ENCODE results near the gene KMT2A.

Gene KMT2A

DNA sequence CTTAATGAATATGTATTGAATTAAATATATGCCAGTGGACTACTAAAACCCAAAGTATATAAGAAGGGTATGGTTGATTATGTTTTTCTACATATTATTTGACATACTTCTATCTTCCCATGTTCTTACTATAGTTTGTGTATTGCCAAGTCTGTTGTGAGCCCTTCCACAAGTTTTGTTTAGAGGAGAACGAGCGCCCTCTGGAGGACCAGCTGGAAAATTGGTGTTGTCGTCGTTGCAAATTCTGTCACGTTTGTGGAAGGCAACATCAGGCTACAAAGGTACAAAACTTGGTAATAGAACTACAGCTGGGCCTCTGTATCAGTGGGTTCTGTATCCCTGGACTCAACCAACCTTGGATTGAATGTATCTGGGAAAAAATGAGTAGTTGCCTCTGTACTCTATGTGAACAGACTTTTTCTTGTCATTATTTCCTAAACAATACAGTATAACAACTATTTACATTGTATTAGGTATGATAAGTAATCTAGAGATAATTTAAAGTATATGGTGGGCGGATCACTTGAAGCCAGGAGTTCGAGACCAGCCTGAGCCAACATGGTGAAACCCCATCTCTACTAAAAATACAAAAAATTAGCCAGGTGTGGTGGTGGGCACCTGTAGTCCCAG lies 52.3 kb downstream of the KMT2A start:
- peak; percentile 48 for DNase-seq (ENCODE audit: low read depth)

DNA sequence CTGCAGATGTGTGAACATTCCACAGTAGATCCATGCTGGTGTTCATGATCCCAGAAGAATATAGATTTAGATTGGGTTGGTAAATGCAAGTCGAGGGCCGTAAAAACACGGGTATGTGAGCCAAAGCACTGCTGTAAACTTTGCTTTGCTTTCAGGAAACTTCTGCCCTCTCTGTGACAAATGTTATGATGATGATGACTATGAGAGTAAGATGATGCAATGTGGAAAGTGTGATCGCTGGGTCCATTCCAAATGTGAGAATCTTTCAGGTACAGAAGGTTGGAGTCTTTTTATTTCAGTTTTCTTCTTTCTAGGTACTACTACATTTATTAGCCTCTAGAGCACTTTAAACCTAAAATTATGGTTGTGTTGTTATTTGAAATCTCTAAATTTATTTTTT lies 54.7 kb downstream of the KMT2A start:
- no peak for DNase-seq (ENCODE audit: low read depth)

DNA sequence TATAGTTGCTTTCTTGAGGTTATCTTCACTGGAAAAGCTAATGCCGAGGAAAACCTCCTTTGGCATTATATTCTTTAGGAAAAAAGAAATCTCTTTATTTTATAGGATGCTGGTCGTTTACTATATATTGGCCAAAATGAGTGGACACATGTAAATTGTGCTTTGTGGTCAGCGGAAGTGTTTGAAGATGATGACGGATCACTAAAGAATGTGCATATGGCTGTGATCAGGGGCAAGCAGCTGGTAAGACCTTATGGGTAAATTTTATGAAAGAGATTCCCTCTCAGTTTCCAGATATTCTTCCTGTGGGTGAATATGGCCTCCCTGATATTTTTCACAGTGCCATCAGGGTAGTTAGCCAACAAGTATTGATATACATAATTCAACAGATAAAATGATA lies 61.5 kb downstream of the KMT2A start:
- DNase-seq (ENCODE audit: low read depth): no peak

DNA sequence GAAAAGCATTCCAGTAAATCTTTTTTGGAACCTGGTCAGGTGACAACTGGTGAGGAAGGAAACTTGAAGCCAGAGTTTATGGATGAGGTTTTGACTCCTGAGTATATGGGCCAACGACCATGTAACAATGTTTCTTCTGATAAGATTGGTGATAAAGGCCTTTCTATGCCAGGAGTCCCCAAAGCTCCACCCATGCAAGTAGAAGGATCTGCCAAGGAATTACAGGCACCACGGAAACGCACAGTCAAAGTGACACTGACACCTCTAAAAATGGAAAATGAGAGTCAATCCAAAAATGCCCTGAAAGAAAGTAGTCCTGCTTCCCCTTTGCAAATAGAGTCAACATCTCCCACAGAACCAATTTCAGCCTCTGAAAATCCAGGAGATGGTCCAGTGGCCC lies 66.9 kb downstream of the KMT2A start:
- no peak for DNase-seq (ENCODE audit: low read depth)

DNA sequence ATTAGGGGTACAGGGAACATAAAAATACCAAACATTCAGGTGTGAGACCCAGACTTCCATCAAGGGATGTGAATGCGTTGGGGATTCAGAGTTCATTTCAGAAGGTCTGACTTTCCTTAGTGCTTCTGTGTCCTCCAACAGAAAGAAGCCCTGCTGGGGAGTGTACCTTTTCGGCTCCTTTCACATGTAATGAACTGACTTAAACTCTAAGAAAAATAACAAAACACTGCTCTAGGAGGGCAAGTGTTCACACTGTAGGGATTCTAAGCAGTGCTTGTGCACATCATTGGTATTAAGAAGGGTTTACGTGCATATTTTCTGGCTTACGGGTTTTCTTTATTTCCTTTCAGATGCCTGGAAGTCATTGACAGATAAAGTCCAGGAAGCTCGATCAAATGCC lies 75.3 kb downstream of the KMT2A start:
- no peak for DNase-seq (ENCODE audit: low read depth)

DNA sequence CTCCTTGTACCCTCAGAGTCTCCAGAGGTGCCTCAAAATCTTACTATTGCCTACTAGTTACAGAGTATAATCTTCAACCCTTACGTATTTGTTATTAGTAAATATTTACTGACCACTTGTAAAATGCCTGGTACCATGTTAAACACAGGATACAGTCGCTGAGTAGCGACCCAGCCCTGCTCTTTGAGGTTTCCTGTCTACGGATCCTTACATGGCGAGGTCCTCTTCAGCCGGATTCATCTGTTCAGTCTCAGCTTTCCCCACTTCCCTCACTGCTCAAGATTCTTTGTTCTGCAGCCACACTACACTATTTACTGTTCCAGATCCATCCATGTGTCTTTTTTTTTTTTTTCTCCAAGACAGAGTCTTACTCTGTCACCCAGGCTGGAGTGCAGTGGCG lies 77.8 kb downstream of the KMT2A start:
- DNase-seq (ENCODE audit: low read depth): no peak

DNA sequence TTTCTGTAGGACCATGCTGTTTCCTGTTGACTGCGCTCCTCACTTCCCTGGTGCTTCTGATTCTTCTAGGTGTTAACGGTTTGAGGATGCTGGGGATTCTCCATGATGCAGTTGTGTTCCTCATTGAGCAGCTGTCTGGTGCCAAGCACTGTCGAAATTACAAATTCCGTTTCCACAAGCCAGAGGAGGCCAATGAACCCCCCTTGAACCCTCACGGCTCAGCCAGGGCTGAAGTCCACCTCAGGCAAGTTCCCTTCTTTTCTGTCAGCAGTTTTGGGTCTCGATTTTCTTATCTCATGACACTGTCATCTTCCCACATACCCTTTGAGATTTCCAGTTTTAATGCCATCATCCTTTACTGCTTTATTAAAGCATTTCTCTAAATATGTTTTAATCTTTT lies 83.3 kb downstream of the KMT2A start:
- no peak for DNase-seq (ENCODE audit: low read depth)

DNA sequence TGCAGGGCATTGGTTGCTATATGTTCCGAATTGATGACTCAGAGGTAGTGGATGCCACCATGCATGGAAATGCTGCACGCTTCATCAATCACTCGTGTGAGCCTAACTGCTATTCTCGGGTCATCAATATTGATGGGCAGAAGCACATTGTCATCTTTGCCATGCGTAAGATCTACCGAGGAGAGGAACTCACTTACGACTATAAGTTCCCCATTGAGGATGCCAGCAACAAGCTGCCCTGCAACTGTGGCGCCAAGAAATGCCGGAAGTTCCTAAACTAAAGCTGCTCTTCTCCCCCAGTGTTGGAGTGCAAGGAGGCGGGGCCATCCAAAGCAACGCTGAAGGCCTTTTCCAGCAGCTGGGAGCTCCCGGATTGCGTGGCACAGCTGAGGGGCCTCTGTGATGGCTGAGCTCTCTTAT lies 85.6 kb downstream of the KMT2A start:
- no peak for DNase-seq (ENCODE audit: low read depth)

DNA sequence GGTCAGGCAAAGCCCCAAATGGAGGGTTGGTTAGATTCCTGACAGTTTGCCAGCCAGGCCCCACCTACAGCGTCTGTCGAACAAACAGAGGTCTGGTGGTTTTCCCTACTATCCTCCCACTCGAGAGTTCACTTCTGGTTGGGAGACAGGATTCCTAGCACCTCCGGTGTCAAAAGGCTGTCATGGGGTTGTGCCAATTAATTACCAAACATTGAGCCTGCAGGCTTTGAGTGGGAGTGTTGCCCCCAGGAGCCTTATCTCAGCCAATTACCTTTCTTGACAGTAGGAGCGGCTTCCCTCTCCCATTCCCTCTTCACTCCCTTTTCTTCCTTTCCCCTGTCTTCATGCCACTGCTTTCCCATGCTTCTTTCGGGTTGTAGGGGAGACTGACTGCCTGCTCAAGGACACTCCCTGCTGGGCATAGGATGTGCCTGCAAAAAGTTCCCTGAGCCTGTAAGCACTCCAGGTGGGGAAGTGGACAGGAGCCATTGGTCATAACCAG lies 86.3 kb downstream of the KMT2A start:
- no peak for DNase-seq (ENCODE audit: low read depth)

DNA sequence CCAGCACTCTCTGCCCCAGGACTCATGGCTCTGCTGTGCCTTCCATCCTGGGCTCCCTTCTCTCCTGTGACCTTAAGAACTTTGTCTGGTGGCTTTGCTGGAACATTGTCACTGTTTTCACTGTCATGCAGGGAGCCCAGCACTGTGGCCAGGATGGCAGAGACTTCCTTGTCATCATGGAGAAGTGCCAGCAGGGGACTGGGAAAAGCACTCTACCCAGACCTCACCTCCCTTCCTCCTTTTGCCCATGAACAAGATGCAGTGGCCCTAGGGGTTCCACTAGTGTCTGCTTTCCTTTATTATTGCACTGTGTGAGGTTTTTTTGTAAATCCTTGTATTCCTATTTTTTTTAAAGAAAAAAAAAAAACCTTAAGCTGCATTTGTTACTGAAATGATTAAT lies 88.1 kb downstream of the KMT2A start:
- no peak for DNase-seq (ENCODE audit: low read depth)

DNA sequence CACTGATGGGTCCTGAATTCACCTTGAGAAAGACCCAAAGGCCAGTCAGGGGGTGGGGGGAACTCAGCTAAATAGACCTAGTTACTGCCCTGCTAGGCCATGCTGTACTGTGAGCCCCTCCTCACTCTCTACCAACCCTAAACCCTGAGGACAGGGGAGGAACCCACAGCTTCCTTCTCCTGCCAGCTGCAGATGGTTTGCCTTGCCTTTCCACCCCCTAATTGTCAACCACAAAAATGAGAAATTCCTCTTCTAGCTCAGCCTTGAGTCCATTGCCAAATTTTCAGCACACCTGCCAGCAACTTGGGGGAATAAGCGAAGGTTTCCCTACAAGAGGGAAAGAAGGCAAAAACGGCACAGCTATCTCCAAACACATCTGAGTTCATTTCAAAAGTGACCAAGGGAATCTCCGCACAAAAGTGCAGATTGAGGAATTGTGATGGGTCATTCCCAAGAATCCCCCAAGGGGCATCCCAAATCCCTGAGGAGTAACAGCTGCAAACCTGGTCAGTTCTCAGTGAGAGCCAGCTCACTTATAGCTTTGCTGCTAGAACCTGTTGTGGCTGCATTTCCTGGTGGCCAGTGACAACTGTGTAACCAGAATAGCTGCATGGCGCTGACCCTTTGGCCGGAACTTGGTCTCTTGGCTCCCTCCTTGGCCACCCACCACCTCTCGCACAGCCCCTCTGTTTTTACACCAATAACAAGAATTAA lies 88.6 kb downstream of the KMT2A start:
- DNase-seq (ENCODE audit: low read depth): no peak

DNA sequence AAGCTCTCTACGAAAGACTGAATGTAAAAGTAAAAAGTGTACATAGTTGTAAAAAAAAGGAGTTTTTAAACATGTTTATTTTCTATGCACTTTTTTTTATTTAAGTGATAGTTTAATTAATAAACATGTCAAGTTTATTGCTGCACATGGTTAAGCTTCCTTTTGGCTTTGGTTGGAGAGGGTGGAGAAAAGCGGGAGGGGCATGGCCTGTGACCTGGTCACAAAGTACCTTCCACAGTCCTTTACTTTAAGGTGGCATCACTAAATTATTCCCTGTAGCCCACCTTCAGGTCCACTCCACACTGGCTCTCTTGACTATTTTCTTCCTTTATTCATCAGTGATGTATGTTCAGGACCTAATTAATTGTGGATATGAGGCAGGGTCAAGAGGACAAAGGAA lies 90.4 kb downstream of the KMT2A start:
- no peak for DNase-seq (ENCODE audit: low read depth)

DNA sequence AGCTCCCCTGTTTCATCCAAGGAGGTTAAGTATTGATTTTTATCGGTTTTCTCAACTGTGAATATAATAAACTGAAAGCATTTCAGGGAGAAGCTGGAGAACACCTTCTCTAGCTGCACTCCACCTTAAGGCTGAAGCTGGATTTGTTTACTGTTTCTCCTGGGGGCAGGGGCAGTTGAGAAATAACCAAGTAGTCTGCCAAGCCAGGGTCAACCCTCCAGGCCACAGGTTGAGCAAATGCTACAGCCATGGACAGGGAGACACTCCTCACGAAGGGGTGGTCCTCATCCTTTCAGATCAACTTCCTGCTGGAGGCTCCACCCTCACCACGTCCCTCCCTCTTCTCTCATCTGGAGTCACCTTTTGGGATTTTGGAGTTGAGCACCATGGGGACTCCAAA lies 90.8 kb downstream of the KMT2A start, which contains the start of gene TTC36:
Gene TTC36, plus strand, starts transcription at position 366 of the 400 bp plus-strand sequence. Its CDS starts 21 bp downstream, at position 387.
- no peak for DNase-seq (ENCODE audit: low read depth)

DNA sequence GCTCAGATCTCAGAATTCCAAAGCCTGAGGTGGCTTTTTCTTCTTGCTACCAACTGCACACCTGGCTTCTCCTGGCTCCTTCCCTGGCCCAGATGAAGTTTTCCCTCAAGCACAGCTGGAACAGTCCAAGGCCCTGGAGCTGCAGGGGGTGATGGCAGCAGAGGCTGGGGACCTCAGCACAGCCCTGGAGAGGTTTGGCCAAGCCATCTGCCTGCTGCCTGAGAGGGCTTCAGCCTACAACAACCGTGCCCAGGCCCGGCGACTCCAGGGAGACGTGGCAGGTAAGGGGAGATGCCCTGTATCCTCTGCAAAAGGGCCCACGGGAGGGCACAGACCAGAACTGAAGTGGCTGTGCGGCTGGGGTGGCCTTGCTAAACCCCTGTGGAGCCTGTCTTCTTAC lies 92.2 kb downstream of the KMT2A start:
- DNase-seq (ENCODE audit: low read depth): no peak

DNA sequence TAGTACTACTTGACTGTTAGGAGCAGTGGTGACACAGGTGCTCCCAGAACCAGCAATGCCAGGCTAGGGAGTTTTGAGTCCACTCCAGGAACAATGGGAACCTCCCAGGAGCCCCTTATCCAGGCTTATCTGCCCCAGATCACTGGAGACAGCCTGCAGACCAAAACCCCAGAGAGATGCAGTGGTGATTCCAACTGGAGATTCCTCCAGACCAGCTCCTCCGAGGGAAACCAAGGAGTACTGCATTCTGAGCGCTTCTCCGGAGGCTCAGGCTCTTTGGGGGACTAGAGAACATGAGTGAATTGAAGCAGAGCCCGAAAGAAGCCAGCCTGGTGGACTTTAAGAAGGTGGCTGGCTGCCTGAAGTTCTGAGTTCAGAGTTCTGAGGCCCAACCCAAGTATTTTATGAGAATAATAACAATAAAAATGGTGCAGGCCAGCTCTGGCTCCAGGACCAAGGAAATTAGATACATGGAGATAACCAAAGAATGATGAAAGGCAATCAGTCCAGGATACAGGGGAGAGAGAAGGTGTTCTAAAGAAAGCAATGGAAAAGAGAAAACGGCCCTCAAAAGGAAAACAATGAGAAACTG lies 93.4 kb downstream of the KMT2A start:
- no peak for DNase-seq (ENCODE audit: low read depth)

DNA sequence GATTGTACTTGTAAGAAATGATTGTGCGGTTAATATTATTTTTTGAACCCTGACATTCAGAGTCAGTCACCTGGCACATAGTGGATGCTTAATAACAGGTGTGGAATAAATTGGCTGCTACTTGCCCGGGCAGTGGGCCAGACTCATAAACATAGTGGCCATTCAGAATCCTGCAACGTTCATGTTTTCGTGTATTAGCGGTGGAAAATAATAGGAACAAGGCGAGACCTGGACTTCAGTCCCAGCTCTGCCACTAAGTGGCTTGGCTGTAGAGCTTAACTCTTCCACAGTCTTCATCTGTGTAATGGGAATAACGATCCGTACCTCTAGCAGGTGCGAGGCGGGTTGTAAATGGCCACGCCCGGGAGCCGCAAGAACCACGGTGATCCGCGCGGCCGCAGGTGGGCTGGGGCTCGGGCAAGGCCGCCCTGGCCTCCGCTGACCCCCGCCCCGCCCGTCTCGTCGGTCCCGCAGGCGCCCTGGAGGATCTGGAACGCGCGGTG lies 93.9 kb downstream of the KMT2A start:
- no peak for DNase-seq (ENCODE audit: low read depth)

DNA sequence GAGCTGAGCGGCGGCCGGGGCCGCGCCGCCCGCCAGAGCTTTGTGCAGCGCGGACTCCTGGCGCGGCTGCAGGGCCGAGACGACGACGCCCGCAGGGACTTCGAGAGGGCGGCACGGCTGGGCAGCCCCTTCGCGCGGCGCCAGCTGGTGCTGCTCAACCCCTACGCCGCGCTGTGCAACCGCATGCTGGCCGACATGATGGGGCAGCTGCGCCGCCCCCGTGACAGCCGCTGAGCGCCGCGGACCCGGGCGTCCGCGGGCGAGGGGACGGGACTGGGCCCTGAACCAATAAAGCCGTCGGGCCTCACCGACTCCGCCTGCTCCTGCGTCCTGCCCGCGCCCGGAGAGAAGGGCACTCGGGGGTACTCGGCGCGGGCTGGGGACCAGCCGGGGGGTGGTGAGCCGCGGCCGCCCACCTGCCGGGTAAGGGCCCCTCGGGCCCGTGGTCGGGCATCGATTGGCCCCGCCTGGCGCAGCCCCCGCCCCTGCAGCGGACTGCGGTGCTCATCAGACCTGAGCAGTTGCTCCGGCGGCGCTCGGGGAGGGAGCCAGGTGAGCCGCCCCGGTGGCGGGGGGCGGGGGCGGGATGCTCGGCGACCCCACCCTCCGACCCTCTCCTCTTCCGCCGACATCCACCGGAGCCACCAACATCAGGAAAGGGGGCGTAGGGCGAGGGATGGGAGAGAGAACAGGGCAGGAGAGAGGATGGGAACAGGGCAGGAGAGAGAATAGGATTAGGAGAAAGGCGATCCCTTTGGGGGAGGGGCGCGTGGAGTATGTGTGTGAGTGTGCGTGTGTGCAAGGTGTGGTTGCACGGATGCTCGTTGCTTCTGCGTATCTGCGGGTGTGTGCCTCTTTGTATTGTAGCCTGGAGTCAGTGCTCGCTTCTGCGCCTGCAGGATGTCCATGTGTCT lies 94.6 kb downstream of the KMT2A start, which contains the start of gene TMEM25:
Gene TMEM25, plus strand, starts transcription at position 510 of the 914 bp plus-strand sequence. CDS start 610 bp downstream, outside the sequence.
- peak; percentile 59 for DNase-seq (ENCODE audit: low read depth)

DNA sequence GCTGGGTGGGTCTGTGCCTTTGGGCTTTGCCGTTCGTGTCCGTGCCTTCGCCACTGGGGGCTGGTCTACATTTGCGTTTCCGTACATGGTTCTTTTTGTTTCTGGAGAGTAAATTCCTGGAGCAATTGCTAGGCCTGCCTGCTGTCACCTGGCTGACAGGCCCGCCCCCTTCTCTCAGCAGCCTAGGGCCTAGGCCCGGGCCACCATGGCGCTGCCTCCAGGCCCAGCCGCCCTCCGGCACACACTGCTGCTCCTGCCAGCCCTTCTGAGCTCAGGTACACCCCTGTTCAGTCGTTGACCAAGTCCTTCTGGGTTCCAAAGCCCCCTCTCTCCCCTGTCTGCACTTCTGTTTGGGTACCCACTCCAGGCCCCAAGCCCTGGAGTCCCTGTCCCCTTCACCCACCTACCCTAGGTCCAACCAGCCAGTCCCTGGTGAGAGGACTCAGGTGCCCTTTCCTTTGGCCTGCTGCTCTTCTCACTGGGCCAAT lies 95.3 kb downstream of the KMT2A start:
- DNase-seq (ENCODE audit: low read depth): no peak

DNA sequence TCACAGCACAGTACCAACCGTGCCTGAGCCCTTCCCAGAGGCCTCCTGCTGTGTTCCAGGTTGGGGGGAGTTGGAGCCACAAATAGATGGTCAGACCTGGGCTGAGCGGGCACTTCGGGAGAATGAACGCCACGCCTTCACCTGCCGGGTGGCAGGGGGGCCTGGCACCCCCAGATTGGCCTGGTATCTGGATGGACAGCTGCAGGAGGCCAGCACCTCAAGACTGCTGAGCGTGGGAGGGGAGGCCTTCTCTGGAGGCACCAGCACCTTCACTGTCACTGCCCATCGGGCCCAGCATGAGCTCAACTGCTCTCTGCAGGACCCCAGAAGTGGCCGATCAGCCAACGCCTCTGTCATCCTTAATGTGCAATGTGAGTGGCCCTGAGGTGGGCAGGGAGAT lies 95.8 kb downstream of the KMT2A start:
- no peak for DNase-seq (ENCODE audit: low read depth)

DNA sequence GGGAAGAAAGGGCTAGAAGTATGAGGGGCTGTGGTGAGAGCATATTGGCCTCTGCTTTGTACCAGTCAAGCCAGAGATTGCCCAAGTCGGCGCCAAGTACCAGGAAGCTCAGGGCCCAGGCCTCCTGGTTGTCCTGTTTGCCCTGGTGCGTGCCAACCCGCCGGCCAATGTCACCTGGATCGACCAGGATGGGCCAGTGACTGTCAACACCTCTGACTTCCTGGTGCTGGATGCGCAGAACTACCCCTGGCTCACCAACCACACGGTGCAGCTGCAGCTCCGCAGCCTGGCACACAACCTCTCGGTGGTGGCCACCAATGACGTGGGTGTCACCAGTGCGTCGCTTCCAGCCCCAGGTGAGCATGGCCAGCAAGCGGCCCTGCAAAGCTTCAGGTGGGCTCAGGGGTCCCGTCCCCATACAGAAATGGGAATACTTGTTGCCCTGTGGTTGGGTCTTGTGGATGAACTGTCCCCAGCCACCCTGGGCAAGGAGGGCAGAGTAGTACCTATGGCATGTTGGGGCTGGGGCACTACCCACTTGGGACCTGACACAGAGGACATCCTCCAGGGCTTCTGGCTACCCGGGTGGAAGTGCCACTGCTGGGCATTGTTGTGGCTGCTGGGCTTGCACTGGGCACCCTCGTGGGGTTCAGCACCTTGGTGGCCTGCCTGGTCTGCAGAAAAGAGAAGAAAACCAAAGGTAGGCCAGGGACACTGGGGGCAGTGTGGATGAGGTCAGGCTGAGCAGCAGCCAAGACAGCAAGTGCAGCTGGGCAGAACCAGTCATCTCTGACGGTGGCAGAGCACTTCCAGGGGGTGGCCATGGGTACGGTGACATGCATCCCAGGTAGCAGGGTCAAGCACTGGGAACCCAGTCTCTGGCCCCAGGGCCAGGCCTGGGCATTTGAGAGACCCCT lies 96.8 kb downstream of the KMT2A start:
- no peak for DNase-seq (ENCODE audit: low read depth)
